Fibroblast of peridontal ligament (primary cell): ENCODE data around the gene PLVAP.
A peak's percentile ranks its signal among the peaks of the same experiment; 100 is the strongest.

Experiments used
- DNase-seq: peaks from one replicate; pipeline ENCODE4 v3.0.0-alpha.2; 2010; ENCODE audit errors: extremely low read depth

The PLVAP gene

GRCh38 chr19:17357724-17358123 is 19.4 kb downstream of the PLVAP start:
- no peak for DNase-seq

GRCh38 chr19:17357078-17357666 is 20.0 kb downstream of the PLVAP start:
- no peak for DNase-seq

GRCh38 chr19:17353386-17353785 is 23.8 kb downstream of the PLVAP start:
- DNase-seq: no peak

- DNase-seq: no peak
Measured at GRCh38 chr19:17352608-17353280, 24.4 kb downstream of the PLVAP start.

- DNase-seq: no peak
Measured at GRCh38 chr19:17351815-17352435, 25.2 kb downstream of the PLVAP start.

GRCh38 chr19:17348700-17349099 is 28.4 kb downstream of the PLVAP start:
- DNase-seq: peak; percentile 35

GRCh38 chr19:17347877-17348276 is 29.3 kb downstream of the PLVAP start:
- no peak for DNase-seq

GRCh38 chr19:17347361-17347760 is 29.8 kb downstream of the PLVAP start:
- no peak for DNase-seq

- DNase-seq: peak; percentile 53
Measured at GRCh38 chr19:17346109-17346671, 31.0 kb downstream of the PLVAP start.

- no peak for DNase-seq
Measured at GRCh38 chr19:17341845-17342244, 35.3 kb downstream of the PLVAP start.

- no peak for DNase-seq
Measured at GRCh38 chr19:17341386-17341785, 35.8 kb downstream of the PLVAP start.

GRCh38 chr19:17340871-17341357 is 36.2 kb downstream of the PLVAP start:
- no peak for DNase-seq

GRCh38 chr19:17340302-17340870 is 36.8 kb downstream of the PLVAP start:
- DNase-seq: no peak

GRCh38 chr19:17339088-17339741 is 37.9 kb downstream of the PLVAP start:
- no peak for DNase-seq

- DNase-seq: no peak
Measured at GRCh38 chr19:17338433-17339078, 38.6 kb downstream of the PLVAP start.

GRCh38 chr19:17337675-17338432 is 39.3 kb downstream of the PLVAP start:
- no peak for DNase-seq

- peak; percentile 98 for DNase-seq
Measured at GRCh38 chr19:17336872-17337674, 40.1 kb downstream of the PLVAP start, which contains the start of gene GTPBP3. Gene GTPBP3 (plus strand): TSS chr19:17337553. CDS start chr19:17337612, 59 bp downstream.

- no peak for DNase-seq
Measured at GRCh38 chr19:17335575-17335974, 41.6 kb downstream of the PLVAP start.
